ENCODE data around the gene MED1.

DNA sequence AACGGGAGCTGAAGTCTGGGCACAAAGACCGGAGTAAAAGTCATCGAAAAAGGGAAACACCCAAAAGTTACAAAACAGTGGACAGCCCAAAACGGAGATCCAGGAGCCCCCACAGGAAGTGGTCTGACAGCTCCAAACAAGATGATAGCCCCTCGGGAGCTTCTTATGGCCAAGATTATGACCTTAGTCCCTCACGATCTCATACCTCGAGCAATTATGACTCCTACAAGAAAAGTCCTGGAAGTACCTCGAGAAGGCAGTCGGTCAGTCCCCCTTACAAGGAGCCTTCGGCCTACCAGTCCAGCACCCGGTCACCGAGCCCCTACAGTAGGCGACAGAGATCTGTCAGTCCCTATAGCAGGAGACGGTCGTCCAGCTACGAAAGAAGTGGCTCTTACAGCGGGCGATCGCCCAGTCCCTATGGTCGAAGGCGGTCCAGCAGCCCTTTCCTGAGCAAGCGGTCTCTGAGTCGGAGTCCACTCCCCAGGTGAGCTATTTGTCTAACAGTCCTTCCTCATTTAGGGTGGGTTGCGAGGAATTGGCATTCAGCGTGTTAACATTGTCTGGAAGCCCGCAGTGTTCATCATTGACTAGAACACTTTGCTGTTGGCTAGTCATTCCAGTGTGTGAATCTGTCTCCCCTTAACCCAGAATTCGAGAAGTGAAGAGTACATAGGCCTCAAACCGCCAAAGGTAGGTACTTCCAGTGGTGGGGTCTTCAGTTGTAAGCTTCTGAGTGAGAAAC is 11.7 kb upstream of the MED1 start:
- TF ChIP-seq CTCF (conservative IDR thresholded peaks at IDR 0.05; ENCODE audit: low read depth, low read length) (no peak), USF2 (IDR thresholded peaks at IDR 0.05; ENCODE audit: low read depth, low read length) (no peak), CEBPB (IDR thresholded peaks at IDR 0.05; ENCODE audit: low read depth, low read length) (no peak), POLR2A (IDR thresholded peaks at IDR 0.05; ENCODE audit: low read depth, low read length) (no peak), MAFK (IDR thresholded peaks at IDR 0.05; ENCODE audit: low read depth, low read length) (no peak), RCOR1 (IDR thresholded peaks at IDR 0.05; ENCODE audit: insufficient replicate concordance, low read length) (no peak), RAD21 (IDR thresholded peaks at IDR 0.05; ENCODE audit: low read length) (no peak), RFX5 (IDR thresholded peaks at IDR 0.05; ENCODE audit: low read depth, low read length) (no peak), BHLHE40 (IDR thresholded peaks at IDR 0.05; ENCODE audit: low read depth, low read length) (no peak), SMC3 (IDR thresholded peaks at IDR 0.05; ENCODE audit: low read depth, low read length) (no peak)
